NCI-H774 (cell line): ENCODE results near the gene ZRSR2.
A peak's percentile ranks its signal among the peaks of the same experiment; 100 is the strongest.
"Not testable (repeated sequence)": the region's sequence is repeated elsewhere in the genome, so short reads cannot be mapped to it uniquely, and the experiment has no call there.

Source experiments
- DNase-seq: peaks from one replicate; lab custom pipeline; 2025; lab: John Stamatoyannopoulos, UW

The ZRSR2 gene

DNA sequence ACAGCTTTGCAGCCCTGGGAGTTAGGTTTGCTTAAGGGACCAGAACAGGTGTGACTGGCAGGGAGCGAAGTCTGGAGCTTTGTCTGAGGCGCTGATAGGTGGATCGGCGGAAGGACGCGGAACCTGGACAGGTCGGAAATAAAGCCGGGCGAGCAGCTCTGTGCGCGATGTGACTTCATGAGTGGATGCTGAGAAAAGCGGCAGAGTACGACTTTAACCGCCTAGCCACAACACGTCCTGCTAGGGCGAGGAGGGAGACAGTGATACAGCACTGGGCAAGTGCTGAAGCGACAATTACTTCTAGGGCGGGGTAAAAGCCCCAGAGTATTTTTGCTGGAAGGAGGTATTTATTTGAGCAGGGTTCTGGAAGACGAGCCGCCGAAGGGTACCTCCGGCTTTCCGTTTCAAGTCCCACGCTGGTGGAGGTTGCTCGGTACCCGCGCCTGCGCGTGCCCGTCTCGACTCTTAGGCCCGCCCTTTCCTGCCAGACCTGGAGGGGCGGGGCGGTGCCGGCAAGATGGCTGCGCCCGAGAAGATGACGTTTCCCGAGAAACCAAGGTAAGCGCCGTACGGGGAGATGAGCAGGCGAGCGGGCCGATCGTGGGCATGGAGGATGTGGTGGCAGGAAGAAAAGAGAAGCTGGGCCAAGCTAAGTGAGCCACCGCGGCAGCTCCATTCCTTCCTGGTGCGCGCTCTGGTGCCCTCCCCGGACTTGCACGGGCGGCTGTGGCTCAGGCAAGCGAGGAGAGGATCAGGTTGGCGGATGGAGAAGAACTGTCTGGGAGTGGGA, at the start of gene ZRSR2:
TSS of gene ZRSR2 (plus strand) at position 506 of the 790 bp plus-strand sequence. CDS start at position 518, 12 bp downstream.
- DNase-seq, result peak; percentile 66

GRCh38 chrX:15744181-15744867, 46.0 kb upstream of the ZRSR2 start:
- DNase-seq, result no peak

DNA sequence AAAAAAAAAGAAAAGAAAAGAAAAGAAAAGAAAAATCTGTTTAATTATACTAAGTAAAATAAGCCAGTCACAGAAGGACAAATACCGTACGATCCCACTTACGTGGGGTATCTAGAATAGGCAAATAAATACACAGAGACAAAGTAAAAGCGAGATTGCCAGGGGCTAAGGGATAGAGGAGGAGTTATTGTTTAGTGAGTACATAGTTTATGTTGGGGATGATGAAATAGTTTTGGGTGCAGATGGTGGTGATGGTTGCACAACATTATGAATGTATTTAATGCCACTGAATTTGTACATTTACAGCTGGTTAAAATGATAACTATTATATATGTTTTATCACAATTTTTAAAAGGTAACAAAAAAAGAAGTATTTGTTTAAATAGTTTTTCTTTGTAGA, 45.1 kb upstream of the ZRSR2 start:
- no peak for DNase-seq

DNA sequence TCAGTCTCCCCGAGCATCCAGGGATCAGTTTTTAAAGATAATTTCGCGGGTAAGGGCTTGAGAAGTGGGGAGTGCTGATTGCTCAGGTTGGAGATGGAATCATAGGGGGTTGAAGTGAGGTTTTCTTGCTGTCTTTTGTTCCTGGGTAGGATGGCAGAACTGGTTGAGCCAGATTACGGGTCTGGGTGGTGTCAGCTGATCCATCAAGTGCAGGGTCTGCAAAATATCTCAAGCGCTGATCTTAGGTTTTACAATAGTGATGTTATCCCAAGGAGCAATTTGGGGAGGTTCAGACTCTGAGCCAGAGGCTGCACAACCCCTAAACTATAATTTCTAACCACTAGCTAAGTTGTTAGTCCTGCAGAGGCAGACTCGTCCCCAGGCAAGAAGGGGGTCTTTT, 43.6 kb upstream of the ZRSR2 start:
- DNase-seq, result not testable (repeated sequence)

GRCh38 chrX:15747626-15748173, 42.6 kb upstream of the ZRSR2 start:
- no peak for DNase-seq

GRCh38 chrX:15748841-15749240, 41.4 kb upstream of the ZRSR2 start:
- no peak for DNase-seq

GRCh38 chrX:15749642-15750610, 40.4 kb upstream of the ZRSR2 start:
- no peak for DNase-seq

DNA sequence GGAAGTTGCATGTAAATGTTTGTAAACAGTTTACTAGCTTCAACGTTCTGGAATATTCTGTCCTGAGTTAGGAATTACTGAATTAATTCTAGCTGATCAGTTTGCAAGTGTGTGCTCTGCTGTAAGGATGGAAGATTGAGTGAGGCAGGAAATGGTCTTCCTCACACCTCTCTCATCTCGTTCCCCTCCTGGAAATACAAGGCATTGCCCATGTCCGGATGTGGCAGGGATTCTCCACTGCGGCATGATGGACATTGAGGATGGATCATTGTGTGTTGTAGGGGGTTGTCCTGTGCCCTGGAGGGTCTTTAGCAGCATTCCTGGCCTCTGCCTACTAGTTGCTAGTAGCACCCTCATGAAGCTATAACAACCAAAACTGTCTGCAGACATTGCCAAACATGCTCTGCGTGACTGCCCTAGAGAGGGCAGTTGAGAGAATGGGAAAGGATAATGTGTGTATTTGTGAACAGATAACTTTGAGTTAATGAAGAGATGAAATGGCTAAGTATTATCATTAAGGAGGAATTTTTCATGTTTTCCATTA, 39.6 kb upstream of the ZRSR2 start:
- DNase-seq, result no peak

DNA sequence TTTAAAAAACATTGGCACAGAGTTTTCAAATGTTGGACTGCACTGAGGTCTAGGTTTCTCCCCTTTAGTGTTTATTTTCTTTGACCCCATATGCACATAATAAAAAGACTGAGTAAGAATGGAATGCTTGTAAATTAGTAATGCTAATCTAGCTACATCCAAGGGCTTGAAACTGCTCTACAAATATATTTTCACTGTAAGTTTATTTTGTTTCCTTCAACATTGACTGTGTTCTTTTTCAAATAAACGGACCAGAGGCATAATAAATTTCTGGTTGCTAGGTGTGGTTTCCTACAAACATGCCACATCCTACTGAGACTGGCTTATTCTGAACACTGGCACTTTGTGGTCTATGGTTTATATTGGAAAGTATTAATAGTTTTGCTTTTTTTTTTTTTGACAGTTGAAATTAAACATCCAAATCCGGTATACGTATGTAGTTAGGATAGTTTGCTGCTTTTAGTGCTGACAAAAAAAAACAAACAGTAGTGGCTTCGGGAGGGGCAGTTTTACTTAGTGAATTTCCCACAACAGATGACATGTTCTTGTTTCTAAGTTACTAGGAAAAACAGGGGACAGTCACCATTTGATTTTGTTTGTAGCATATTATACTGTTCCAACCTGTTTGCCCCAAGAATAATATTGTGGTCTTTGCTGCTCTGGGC, 39.0 kb upstream of the ZRSR2 start:
- DNase-seq, result no peak

DNA sequence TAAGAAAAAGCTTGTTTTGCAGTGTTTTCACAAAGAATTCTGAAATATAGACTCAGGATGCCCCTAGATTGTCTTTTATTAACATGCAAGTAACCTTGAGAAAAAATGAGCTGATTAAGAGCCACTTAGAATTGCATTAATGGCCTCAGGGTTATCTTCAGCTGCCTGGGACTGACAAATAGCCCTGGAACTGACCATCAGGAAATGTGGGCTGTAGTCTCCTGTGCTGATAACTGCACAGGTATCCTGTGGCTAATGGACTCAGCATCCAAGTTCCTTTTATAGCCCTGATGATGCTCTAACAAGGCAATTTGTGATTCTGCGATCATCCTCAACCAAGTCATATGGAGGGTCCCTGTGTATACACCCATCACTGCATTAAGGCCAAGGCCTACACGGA, 35.2 kb upstream of the ZRSR2 start:
- DNase-seq, result no peak

GRCh38 chrX:15758140-15758539, 32.1 kb upstream of the ZRSR2 start:
- DNase-seq, result no peak

DNA sequence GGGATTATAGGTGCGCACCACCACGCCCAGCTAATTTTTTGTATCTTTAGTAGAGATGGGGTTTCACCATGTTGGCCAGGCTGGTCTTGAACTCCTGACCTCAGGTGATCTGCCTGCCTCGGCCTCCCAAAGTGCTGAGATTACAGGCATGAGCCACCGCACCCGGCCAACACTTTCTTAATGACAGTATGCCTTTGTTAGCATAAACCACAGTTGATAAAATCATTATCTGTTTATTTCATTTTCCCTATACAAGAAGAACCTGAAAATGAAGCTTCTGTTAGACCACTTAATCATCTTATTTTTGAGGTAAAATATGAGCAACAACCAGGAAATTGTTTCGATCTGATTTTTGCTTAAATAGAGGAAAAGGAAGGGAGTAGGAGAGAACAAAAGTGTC, 30.4 kb upstream of the ZRSR2 start:
- not testable (repeated sequence) for DNase-seq

GRCh38 chrX:15761564-15762191, 28.6 kb upstream of the ZRSR2 start:
- no peak for DNase-seq

DNA sequence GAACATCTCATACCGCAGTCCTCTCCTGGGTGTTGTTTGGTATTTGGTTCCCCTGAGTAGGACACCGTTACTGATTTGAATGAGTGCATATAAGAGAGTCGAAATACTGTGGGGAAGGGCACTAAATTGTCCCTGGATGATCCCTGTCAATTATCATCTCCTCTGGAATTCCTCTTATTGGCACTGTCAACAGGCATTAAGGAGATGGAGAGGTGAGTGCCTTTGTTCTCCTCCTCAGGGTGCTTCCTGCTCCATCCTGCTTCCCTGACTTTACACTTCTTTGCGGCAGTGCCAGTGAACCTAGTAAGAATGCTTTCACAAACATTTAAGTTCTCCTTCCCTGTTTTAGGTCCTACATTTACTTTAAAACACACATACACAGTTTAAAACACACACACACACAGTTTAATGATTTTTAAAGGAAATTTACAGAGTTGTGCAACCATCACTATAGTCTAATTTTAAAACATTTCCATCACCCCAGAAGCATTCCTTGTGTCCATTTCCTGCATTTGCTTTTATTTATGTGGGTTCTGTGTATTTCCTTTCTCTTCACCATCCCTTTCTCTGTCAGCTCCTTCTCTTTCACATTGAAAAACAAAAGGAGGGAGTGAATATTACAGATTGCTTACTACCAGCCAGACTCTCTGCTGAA, 20.9 kb upstream of the ZRSR2 start:
- no peak for DNase-seq

DNA sequence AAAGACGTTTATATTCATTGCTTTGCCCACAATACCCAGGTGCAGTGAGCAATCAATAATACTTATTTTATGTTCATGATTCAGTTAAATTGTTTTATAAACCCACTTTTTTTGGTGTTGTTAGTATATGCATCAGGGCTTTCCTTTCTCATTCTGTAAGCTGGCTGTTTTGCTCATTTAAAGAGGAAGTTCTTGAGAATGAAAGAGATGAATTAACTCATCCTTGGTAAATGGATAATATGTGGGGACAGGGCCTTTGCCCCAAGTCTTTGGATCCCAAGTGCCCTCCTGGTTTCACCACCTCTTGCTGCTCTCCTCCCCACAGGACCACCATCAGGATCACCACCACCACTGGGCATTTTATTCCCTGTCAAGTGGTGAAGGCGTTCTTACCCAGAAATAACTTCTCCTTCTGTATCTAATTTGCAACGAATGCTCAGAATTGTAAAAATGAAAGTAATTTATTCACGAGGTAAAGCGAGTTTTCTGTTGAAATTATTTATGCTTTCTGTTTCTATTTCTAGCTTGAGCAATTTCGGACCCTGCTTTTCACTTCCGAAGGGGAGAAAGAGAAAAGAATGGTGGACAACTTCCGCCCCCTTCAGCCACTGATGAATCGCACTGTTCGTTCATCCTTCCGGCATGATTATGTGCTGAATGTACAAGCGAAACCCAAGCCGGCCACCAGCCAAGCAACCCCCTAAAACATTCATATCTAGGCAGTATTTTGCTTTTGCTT, 8.2 kb upstream of the ZRSR2 start:
- DNase-seq, result no peak

DNA sequence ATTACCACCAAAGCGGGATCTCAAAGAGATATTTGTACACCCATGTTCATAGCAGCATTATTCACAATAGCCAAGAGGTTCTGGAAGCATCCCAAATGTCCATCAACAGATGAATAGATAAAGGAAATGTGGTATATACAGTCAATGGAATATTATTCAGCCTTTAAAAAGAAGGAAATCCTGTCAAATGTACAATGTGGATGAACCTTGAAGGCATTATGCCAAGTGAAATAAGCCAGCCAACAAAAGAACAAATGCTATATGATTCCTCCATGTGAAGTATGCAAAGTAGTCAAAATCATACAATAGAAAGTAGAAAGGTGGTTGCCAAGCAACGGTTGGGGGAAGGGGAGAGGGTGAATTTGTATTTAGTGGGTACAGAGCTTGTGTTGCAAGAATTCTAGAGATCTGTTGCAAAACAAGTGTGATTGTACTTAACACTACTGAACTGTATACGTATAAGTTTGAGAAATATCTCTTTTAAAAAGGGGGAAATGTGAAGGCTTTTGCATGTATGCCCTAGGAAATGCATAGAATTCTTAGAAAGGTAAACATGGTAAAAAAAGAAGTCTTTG, 5.0 kb upstream of the ZRSR2 start:
- no peak for DNase-seq

DNA sequence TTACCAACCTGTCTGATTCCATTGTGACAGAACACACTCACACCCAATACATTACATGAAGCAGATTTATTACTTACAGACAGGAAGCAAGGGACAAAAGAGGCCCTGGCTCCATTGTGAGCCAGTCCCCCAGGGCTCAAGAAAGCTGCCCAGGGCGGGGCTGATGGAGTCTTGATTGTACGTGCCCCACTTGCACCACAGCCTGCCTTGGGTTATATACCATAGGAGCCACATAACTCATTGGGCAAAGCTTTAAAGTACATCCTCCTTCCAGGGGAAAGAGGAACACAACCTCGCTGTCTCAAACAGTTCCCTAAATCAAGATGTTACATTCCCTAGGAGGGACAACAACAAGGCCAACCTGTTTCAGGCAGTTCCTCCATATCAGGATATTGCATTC, 3.4 kb upstream of the ZRSR2 start:
- DNase-seq, result no peak

GRCh38 chrX:15790769-15791290, 546 bp downstream of the ZRSR2 start:
- no peak for DNase-seq

DNA sequence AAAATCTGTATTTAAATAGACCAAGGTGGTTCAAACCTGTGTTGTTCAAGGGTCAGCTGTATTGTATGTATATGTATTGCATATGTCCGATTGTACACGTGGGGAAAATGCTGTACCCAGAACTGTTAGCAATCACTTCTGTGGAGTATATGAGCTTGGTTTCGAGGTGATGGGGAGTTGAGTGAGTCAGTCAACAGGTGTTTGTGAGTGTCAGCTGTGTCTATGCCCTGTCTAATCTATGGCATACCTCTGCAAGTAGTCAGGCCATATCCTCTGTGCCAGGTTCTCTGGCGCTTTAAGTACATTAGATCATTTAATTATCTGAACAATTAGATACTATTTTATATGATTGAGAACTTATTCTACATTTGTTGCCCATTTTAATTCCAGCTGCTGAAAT, 7.4 kb downstream of the ZRSR2 start:
- no peak for DNase-seq
